Measurements from ENCODE around the gene CDC42BPG.

CDC42BPG gene

GRCh38 chr11:64801561-64802369 lies 42.7 kb downstream of the CDC42BPG start:
- no peak for DNase-seq

GRCh38 chr11:64801158-64801464 lies 43.3 kb downstream of the CDC42BPG start:
- DNase-seq, result no peak

GRCh38 chr11:64800303-64801157 lies 43.9 kb downstream of the CDC42BPG start:
- no peak for DNase-seq

- DNase-seq, result no peak
These were observed 44.7 kb downstream of the CDC42BPG start for GRCh38 chr11:64799623-64800302.

DNA sequence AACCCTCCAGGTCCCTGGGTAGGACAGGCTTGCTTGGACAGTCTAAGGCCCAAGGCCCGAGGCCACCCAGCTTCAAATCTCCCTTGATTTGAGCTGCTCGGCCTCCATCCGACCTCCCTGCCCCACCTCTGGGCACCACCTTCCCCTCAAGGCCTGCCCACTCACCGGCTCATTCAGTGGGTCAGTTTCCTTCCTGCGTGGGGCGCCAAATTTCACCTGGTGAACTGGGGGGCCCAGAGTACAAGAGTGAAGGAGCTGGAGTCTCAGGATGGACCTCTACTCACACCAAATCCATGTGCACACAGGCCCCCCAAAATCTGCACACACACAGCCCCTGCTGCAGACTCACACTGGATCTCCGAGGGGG lies 45.2 kb downstream of the CDC42BPG start:
- DNase-seq, result no peak

DNA sequence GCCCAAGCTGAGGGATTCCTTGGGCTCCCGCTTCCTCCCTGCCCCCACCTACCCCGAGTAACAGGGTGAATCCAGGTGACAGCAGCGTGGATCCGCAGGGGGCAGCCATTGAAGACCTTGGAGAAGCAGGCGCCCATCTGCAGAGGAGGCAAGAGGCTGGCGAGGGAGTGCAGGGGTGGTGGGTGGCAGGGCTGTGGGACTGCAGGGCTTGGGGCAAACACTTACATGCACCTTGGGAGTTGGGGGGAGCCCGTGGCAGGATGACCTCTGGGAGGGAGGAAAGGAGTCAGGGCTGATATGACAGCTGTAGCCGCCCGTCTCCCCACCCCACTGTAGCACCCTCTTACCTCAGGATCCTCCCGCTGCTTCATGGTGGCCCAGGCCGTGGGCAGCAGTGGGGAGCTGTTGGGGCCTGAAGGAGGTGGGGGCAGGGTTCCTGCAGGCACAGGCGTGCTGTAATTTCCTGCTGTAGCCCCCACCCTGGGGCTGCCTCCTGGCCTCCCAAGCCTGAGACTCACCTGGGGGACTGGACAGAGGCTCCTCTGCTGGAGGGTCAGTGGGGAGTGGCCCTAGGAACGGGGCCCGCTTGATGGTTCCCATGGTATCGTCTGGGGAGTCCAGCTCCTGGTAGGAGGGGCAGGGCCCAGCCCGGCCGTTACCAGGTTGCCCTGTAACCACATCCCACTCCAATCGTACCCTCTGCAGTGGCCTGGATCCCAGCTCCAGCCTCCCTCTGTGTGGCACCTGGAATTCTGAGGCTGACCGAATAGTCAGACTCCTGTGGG lies 47.5 kb downstream of the CDC42BPG start:
- DNase-seq, result no peak

DNA sequence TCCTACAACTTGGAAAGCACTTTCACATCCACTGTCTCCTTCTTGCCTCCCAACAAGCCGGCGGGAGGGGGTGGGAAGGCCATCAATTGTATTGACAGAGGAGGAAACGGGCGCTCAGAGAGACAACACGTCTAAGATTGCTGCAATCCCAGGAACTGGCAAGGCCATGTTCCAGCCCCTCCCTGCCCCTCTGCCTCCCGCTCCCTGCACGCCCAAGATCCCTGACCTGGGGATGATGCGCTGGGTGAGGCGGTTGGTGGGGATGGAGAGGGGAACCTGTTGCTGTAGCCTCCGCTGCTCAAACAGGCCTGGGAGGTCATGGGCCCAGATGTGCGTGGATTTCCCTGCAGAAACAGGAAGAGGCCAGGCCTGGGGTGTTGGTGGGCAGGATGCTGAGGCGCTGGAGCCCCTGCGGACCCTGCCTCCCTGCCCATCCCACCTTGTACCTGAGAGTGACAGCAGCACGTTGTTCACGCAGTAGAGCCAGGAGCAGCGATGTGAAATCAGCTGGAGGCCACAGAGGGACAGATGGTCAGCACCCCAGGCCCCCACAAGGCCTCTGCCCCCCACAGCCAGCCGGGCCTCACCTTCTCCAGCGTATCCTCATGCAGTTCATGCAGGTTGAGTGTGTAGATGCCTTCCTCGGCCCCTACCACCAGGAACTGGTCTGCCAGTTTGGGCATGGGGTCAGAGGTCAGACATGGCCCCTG lies 48.3 kb downstream of the CDC42BPG start:
- no peak for DNase-seq

DNA sequence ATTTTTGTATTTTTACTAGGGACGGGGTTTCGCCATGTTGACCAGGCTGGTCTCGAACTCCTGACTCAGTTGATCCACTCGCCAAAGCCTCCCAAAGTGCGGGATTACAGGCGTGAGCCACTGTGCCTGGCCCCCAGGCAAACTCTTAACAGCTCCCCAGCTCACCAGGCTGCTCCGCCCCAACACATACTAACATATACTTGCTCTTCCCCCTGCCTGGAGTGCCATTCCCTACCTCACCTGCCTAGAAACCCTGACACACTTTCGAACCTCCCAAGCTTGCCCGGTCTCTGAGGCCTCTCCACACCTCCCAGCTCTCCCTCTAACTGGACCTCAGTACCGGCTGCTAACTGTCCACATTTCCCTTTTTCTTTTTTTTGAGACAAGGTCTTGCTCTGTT lies 49.9 kb downstream of the CDC42BPG start:
- no peak for DNase-seq

DNA sequence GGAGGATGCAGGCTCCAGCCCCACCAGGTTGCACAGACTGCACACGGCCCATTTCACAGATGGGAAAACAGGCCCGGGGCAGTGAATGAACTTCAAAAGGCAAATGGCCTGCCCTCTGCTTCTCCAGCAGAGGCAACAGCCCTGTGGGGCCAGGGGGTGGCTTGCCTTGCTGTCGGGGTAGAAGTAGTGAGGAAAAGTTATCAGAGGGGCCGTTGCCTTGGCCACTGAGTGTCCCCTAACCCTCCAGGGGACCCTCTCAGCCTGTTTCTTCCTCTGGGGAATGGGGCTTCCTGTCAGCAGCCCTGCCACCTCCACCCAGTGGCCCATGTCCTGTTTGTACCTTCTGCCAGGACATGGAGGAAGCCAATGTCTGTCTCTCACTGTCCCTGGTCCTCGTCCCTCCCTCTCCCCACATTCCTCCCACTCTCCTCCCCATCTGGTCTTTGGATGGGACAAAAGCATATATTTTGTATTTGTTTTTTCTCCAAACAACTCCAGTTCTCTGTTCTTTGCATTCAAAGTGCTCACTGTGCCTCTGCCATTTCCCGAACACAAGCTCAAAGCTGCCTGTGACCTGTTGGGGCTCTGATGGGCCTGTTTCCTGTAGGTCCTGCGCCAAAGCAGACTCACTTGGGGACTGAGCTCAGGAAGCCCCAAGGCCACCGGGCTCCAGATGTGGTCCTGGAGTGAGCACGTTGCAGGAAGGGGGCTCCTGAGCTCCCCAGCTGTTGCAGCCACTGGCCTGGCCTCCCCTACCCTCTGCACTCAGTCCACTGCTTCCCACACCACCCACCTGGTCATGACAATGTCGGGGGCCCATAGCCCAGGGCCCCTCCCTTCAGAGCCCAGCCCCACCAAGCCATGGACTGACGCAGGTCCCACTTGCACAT lies 50.9 kb downstream of the CDC42BPG start:
- DNase-seq, result no peak

DNA sequence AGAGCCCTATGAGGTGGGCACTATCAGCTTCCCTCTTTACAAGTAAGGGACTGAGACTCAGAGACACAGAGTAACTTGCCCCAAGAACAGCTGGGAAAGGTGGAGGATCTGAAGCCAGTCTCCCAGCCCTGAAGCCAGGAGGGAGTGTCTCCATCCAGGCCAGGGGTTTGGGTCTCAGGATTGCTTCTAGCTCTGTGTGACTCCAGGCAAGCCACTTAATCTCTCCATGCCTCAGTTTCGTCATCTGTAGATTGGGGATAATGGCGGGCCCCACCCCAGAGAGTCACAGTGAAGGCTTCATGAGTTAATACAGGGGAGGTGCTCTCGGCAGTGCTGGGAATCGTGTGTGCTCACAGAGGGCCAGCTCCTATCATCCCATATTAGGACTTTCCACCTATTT lies 52.0 kb downstream of the CDC42BPG start:
- DNase-seq, result no peak

DNA sequence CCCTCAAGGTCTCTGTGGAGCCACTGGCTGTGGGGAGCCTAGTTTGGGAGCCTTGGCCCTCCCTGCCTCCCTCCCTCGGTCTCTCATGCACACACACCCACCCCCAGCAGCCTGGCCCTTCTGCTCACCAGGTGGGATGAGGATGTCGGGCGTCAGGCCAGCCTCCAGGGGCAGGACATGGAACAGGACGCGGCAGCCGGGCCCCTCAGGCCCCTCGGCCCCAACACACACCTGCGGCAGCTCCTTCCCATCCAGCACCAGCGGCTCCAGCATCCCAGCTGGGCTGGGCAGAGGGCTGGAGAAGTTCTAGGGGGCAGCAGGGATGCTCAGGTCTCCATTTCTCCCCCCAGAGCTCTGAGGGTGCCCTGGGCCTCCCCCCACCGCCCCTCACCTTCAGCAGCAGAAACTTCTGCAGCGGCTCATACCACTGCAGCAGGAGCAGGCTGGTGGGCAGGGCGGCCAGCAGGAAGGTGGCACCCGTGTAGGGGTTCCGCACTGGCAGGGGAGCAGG lies 52.6 kb downstream of the CDC42BPG start:
- DNase-seq, result no peak

DNA sequence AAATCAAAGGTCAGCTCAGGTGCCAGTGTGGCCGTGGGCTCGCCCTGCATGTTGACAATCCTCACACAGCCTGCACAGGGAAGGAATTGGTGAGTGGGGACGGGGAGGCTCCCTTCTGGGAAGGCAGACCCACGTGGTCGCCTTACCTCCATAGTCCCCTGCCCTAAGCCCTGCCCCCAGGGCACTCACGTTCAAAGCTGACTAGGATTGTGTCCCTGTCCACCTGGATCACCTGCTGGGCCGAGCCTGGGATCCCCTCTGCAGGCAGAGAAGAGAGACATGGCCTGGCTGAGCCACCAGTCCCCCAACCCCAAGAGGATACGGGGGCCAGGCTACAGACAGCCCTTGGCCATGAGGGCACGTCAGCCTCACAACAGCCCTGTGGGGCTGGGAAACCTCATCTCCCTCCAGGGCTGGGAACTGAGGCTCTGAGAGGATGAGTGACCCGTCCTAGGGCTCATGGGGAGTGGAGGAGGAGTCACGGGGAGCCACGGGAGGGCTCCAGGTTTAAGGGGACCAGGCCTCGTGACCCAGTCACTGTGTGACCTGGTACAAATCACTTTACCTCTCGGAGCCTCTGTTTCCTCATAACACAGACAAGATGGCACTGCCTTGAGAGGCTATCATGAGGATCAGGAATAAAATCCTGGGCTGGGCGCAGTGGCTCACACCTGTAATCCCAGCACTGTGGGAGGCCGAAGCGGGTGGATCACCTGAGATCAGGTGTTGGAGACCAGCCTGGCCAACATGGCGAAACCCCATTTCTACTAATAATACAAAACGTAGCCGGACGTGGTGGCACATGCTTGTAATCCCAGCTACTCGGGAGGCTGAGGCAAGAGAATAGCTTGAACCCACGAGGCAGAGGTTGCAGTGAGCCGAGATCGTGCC lies 54.0 kb downstream of the CDC42BPG start:
- no peak for DNase-seq

DNA sequence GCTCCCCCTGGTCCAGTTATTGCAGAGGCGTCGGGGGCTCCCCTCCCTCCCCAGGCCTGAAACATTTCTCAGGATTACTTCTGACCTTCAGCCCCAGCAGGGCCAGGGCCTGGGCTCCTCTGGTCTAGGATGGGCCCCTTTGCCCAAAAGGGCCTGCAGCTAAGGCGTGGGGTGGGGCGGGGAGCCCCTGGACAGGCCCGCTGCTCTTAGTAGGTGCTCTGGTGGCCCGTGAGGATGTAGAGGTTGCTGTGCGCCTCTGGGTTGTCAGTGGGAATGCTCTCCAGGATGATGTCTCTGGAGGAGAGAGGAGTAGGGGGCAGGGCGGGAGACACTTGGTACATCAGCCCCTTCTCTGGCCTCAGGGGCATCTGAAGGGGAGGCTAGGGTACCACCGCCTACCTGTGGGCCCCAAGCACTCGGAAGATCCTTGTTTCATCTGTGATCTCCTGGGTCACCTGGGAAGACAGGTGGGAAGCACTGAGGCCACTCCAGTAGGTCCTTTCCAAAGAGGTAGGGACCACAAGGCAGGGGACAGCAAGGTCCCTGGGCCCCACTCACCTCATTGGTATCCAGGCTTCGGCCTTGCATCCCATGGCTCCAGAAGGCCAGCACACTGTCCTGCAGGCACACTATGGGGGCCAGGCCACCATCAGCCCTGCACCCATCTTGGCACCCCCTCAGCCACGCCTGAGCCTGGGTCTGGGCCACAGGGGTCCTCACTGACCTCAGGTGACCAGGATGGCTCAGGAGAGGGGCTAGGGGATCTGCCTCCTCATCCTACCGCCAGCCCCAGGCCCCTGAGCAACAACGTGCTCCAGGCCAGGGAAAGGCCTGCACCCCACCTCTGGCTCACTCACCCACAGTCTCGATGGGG lies 54.9 kb downstream of the CDC42BPG start:
- DNase-seq, result no peak

DNA sequence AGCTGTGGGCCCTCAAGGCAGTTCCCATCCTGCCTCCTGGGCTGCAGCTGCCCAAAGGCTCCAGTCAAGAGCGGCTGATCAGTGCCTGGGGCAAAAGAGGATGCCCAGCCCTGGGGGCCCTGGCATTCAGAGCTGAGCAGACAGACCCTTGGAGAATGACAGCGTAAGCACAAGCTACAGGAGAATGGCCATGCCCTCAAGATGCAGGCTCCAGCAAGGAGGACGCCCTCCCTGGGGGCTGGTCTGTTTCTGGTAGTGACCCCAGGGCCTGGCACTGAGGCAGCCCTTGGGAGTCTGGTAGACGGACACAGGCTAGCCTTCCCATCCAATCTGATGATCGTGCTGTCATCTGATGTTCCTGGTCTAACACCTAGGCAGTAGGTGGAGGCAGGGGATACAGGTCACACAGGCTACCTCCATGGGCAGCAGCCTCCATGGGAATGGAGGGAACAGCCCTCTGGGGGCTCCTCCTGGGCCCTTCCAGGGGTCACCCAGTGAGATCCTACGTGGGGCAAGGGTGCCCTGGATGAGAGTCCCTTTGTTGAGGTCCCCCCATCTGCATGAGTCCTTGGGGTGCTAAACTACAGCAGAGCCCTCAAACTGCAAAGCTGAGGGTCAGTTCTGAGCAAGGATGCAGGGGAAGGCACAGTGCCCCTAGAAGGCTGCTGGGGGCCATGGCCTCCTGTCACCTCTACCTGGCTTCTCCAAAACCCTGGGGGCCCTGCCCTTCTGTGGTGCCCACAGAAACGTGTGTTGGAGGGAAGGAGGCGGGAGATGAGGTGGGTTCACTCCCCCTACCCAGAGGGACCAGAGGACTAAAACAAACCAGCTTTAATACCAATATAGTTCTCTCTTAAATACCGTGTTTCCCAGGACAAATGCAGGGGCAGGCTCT lies 55.9 kb downstream of the CDC42BPG start:
- DNase-seq, result no peak

- DNase-seq, result no peak
These were observed 56.7 kb downstream of the CDC42BPG start for GRCh38 chr11:64787526-64788320.

- DNase-seq, result no peak
These were observed 58.1 kb downstream of the CDC42BPG start for GRCh38 chr11:64786308-64786707.
